Esophagus squamous epithelium (tissue), 5 donors: ENCODE measurements around the gene PRKAR2B. TPM values are rescaled to one million over a fixed set of nuclear protein-coding genes. Genes with fewer than 3 reads are reported as not detected.

Experiments
- DNase-seq: peaks from one replicate; lab custom pipeline; 2025; lab: John Stamatoyannopoulos, UW
- H3K27ac ChIP-seq, 4 donors: fragments of 200-600 bp; sonication (generic); one replicate each; pipeline ENCODE4 v1.5.1; 2016 to 2019; ENCODE audit warnings: mild to moderate bottlenecking in 1 of 4
- H3K27me3 ChIP-seq, 4 donors: fragments of 200-600 bp; sonication (generic); 1 replicate in 3 of 4; 2 replicates in 1 of 4; pipeline versions ENCODE4 v1.5.1 to v1.6.0; 2017 to 2021; ENCODE audit warnings: antibody characterized with exemption in 1 of 4
- H3K36me3 ChIP-seq, 3 donors: fragments of 200-600 bp; sonication (generic); one replicate each; pipeline ENCODE4 v1.5.1; 2016 to 2019
- H3K4me1 ChIP-seq, 3 donors: fragments of 200-600 bp; sonication (generic); one replicate each; pipeline ENCODE4 v1.5.1; 2017 to 2019
- H3K4me3 ChIP-seq, 4 donors: fragments of 200-600 bp; sonication (generic); 1 replicate in 3 of 4; 2 replicates in 1 of 4; pipeline ENCODE4 v1.5.1; 2016 to 2019; ENCODE audit warnings: mild to moderate bottlenecking in 2 of 4, moderate library complexity in 1 of 4
- H3K9me3 ChIP-seq, 3 donors: fragments of 200-600 bp; sonication (generic); one replicate each; pipeline ENCODE4 v1.5.1; 2016 to 2019
- POLR2A ChIP-seq, 4 donors: fragments of 450-650 bp; IDR thresholded peaks; one replicate each; pipeline ENCODE4 v1.6.1; 2017; ENCODE audit warnings: antibody characterized with exemption in 4 of 4, mild to moderate bottlenecking in 4 of 4, moderate library complexity in 3 of 4
- WGBS, 2 donors: methylation state at CpG; one replicate each; pipeline ENCODE4 v1.1.5; 2018; 5-methylcytosine and 5-hydroxymethylcytosine counted together
- intact Hi-C: fragments of 100-400 bp; cut with DNase I; formaldehyde crosslinking; loops from one replicate; pipeline ENCODE4 v1.15.0; 2022
- total RNA-seq, 4 donors: library from RNA; depleted of rRNA; stranded (reverse); fragments of >200 nt; gene quantifications; one replicate each; pipeline ENCODE4 v1.1.0, GENCODE V29; 2016
- TF ChIP-seq, protein P1 (sequence below), 6 experiments: fragments of 450-650 bp in 4 of 6; fragments of 200-600 bp in 2 of 6; sonication (generic) in 2 of 6; IDR thresholded peaks; one replicate each; pipeline ENCODE4 v1.5.1; 2016 to 2019; ENCODE audit warnings: antibody characterized with exemption in 6 of 6, mild to moderate bottlenecking in 4 of 6, moderate library complexity in 4 of 6
- donor health status: DM: yes; HTN: yes; CAD: no.

The PRKAR2B gene
- total RNA-seq, 4 donors from 2014 or later = 1.1 to 23.1 (median 4.2) TPM

DNA sequence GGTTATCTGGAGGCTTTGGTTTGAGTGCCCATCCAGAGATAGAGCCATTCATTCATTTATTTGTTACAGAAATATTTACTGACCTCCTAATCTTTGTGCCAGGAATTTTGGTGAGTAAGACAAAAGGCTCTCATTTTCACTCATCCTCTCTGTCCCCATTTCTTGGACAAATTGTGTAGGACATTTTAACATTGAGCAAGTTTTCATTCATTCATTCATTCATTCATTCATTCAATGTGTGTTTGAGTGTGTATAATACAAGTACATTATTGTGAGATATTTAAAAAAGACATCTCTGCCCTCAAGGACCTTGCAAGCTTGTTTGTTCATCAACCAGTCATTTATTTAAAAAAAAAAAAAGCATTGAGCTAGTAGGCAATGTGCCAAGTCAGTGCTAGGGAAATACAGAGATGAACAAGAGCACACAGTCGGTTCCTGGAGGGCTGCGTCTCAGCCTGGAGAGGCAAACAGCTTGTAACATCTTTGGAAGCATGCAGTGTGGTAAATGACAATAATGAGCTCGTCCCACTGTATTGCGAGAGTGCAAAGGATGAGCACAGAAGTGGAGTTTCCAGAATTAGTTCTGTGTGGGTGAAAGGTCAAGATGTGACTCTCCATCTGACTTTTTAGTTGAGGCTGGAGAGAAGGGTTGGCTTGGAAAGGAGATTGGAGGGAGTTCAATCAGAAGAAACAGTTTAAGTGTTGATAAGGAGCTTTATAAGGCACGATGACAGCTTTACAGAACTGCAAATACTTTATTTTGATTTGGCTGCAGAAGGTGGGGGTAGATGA is 73.8 kb downstream of the PRKAR2B start:
- Histone ChIP-seq H3K27me3 (no peaks in the 10 kb centered on the region), H3K4me3 (no peak overlapping the region), H3K36me3 (no peaks in the 10 kb centered on the region), H3K9me3 (no peaks in the 10 kb centered on the region), H3K27ac (no peak overlapping the region), H3K4me1 (peaks cover 0 to 5% (median 0%) of the 10 kb centered on the region in 3 donors)
- TF ChIP-seq, protein P1, sequence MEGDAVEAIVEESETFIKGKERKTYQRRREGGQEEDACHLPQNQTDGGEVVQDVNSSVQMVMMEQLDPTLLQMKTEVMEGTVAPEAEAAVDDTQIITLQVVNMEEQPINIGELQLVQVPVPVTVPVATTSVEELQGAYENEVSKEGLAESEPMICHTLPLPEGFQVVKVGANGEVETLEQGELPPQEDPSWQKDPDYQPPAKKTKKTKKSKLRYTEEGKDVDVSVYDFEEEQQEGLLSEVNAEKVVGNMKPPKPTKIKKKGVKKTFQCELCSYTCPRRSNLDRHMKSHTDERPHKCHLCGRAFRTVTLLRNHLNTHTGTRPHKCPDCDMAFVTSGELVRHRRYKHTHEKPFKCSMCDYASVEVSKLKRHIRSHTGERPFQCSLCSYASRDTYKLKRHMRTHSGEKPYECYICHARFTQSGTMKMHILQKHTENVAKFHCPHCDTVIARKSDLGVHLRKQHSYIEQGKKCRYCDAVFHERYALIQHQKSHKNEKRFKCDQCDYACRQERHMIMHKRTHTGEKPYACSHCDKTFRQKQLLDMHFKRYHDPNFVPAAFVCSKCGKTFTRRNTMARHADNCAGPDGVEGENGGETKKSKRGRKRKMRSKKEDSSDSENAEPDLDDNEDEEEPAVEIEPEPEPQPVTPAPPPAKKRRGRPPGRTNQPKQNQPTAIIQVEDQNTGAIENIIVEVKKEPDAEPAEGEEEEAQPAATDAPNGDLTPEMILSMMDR (IDR thresholded peaks at IDR 0.05) = no peak
- no peak for TF ChIP-seq POLR2A (IDR thresholded peaks at IDR 0.05)
- DNase-seq = no peak
- 48 to 57% methylated on average over 5 of the region's 5 CpGs for WGBS, 2 donors
- intact Hi-C loops = no loop called here

DNA sequence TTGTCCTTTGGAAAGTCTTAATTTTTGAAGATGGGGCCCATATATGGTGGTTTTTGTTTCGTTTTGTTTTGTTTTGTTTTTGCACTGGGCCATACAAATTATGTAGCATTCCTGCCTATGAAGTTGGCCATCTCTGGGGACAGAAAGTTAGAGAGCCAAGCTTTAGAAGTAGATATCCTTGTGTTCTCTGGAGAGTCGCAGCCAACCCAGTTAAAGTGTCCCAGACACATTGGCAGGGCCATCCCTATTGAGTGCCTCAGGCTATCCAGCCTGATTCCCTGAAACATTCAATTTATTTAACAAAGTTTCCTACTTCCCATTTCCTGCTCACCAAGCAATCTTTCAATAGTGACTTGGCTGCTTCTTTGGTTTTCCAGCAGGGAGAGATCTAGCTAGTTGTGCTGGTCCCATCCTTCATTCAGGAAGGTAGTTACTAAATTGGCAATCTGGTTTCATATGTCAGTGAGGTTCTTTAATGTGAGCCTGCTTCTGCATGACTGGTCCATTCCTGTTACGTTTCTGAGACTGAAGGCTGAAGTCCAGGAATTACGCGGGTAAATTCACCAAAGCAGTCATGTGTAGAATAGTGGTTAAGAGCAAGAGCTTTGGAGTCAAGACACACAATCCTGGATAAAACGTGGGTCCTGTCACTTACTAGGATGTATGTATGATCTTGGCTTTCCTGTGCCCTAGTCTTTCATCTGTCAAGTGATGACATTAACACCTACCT is 75.0 kb downstream of the PRKAR2B start:
- intact Hi-C loops = no loop called here
- no peak for DNase-seq
- Histone ChIP-seq H3K9me3 (no peaks in the 10 kb centered on the region), H3K4me3 (no peak overlapping the region), H3K27ac (no peak overlapping the region), H3K4me1 (peaks cover 0 to 5% (median 0%) of the 10 kb centered on the region in 3 donors), H3K27me3 (no peaks in the 10 kb centered on the region), H3K36me3 (no peaks in the 10 kb centered on the region)
- WGBS, 2 donors = 74 to 82% methylated on average over 6 of the region's 6 CpGs
- TF ChIP-seq, protein P1 (IDR thresholded peaks at IDR 0.05) = no peak
- no peak for TF ChIP-seq POLR2A (IDR thresholded peaks at IDR 0.05)

DNA sequence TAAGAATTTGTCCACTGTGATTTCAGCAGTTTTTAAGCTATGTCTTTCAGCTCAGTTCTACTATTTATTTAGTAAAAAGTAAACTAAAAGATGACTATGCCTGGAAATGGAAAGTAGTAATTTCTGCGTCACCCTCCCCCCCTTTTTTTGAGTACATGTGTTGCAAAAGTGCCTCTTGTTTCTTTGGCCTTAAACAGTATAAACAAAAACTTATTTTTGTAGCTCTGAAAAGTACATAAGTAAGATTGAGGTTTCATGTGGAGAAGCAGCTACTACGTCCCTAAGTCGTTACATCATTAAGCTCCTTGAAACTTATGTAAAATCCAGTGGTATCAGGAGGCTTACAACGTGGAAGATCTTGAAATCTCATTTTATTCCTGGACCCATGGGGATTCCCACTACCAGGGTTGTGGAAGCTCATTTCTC is 78.0 kb downstream of the PRKAR2B start:
- DNase-seq = no peak
- TF ChIP-seq, protein P1 (IDR thresholded peaks at IDR 0.05) = no peak
- TF ChIP-seq POLR2A (IDR thresholded peaks at IDR 0.05) = no peak
- Histone ChIP-seq H3K9me3 (no peaks in the 10 kb centered on the region), H3K27me3 (no peaks in the 10 kb centered on the region), H3K4me1 (peaks cover 0 to 5% (median 0%) of the 10 kb centered on the region in 3 donors), H3K27ac (peak overlapping the region in 3 of 4 donors; percentile 38 to 65 (median 61)), H3K4me3 (no peak overlapping the region), H3K36me3 (no peaks in the 10 kb centered on the region)
- intact Hi-C loops = no loop called here
- 21 to 50% methylated on average over 4 of the region's 4 CpGs for WGBS, 2 donors

DNA sequence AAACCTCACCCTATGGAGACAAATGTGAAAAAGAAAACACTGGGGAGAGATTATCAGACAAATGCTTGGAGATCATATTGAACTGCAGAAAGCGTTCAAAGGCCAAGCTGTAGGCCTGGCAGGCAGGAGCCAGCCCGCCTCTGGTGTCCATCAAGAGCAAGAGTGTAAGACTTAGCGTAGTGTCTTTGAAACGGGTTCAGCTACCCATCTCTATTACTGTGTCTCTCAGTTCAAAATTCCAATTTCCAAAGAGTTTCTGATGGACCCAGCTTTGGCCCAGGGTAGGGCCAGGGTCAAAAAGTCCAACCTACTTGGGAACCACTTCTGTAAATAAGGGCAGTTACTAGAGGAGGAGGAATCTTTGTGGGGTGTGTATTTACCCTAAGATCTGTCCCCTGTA is 78.9 kb downstream of the PRKAR2B start:
- intact Hi-C loops = no loop called here
- WGBS, 2 donors = 87 to 95% methylated on average over 4 of the region's 4 CpGs
- Histone ChIP-seq H3K9me3 (no peaks in the 10 kb centered on the region), H3K4me1 (peaks cover 0 to 5% (median 0%) of the 10 kb centered on the region in 3 donors), H3K4me3 (no peak overlapping the region), H3K27me3 (no peaks in the 10 kb centered on the region), H3K27ac (peak overlapping the region in 3 of 4 donors; percentile 38 to 65 (median 61)), H3K36me3 (no peaks in the 10 kb centered on the region)
- no peak for TF ChIP-seq POLR2A (IDR thresholded peaks at IDR 0.05)
- TF ChIP-seq, protein P1 (IDR thresholded peaks at IDR 0.05) = no peak
- DNase-seq = no peak

DNA sequence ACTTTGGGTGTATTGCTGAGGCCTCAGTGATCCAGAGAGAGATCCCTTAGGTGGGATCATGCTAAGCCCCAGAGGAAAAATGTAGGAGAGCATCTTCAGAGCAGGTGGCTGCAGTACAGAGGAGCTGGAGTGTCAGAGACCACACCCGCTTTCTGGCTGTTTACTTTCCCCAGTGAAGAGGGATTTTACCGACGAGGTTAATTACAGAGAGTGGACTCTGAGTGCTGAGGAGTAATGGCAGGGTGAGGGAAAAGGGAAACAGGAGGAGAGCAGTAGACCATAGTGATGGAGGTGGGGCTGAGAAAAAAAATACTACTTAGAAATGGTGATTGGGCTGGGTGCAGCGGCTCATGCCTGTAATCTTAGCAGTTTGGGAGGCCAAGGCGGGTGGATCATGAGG is 81.0 kb downstream of the PRKAR2B start:
- Histone ChIP-seq H3K9me3 (no peaks in the 10 kb centered on the region), H3K4me3 (no peak overlapping the region), H3K27me3 (no peaks in the 10 kb centered on the region), H3K27ac (no peak overlapping the region), H3K36me3 (no peaks in the 10 kb centered on the region), H3K4me1 (no peaks in the 10 kb centered on the region)
- WGBS, 2 donors = 75 to 76% methylated on average over 5 of the region's 5 CpGs
- no peak for DNase-seq
- intact Hi-C loops = no loop called here
- no peak for TF ChIP-seq POLR2A (IDR thresholded peaks at IDR 0.05)
- TF ChIP-seq, protein P1 (IDR thresholded peaks at IDR 0.05) = no peak
